Measurements from ENCODE around the gene HMCN1. TPM values are rescaled to one million over a fixed set of nuclear protein-coding genes. Genes with fewer than 3 reads are reported as not detected.

The HMCN1 gene
- total RNA-seq (ENCODE audit: unreplicated experiment) = 22.2 TPM
- long read RNA-seq = 0 reads

DNA sequence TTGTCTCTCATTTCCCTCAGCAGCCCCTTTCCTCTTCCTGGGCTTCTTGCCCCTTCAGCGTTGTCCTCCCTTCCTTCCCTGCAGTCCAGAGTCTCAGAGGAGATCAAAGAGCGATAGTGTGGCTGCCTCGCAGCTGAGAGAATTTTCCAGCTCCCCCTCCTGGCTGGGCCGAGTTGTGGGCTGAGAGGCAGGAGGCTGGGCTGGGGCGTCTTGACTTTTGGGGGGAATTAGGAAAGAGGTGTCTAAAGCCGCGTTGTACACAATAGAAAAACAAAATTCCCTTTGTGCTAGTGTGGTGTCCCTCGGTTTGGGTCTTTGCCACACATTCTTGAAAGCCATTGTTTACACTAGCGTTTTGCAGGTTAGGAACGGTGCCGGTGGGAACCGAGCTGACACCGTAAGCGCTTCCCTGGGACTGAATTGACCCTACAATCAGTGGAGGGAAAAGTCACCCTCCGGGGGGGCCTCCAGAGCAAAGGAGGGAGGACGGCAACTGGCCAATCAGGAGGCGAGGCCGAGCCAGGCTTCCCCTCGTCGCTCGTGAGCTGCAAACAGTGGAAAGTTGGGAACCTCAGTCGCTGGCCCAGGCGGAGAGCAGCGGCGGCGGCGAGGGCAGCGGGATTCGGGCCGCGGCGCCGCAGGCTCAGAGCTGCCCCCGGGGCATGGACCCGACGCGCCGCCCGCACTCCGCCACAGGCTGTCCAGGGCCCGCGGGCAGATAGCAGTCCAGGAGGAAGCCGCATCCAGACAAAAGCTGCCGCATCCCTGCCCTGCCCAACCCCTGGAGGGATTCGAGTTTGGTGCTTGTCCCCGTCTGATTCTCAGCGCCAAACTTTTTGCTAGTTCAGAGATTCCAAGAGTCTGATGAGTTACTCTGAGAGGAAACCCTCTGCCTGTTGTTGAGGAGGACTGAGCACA is at the start of gene HMCN1:
HMCN1 (plus strand) TSS at position 574 of the 918 bp plus-strand sequence. CDS start 389 bp downstream, outside the sequence.
- peaks cover 25% of the 10 kb centered on the region for H3K4me1 Mint-ChIP-seq (ENCODE audit: unreplicated experiment)
- H3K27me3 Mint-ChIP-seq (ENCODE audit: unreplicated experiment) = no peaks in the 10 kb centered on the region
- peak; percentile 69 for DNase-seq (ENCODE audit: low spot score)
- peak within 1 kb of the TSS; percentile 88 for H3K4me3 Mint-ChIP-seq (ENCODE audit: unreplicated experiment)
- TF ChIP-seq, protein P1, sequence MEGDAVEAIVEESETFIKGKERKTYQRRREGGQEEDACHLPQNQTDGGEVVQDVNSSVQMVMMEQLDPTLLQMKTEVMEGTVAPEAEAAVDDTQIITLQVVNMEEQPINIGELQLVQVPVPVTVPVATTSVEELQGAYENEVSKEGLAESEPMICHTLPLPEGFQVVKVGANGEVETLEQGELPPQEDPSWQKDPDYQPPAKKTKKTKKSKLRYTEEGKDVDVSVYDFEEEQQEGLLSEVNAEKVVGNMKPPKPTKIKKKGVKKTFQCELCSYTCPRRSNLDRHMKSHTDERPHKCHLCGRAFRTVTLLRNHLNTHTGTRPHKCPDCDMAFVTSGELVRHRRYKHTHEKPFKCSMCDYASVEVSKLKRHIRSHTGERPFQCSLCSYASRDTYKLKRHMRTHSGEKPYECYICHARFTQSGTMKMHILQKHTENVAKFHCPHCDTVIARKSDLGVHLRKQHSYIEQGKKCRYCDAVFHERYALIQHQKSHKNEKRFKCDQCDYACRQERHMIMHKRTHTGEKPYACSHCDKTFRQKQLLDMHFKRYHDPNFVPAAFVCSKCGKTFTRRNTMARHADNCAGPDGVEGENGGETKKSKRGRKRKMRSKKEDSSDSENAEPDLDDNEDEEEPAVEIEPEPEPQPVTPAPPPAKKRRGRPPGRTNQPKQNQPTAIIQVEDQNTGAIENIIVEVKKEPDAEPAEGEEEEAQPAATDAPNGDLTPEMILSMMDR (IDR thresholded peaks at IDR 0.05; ENCODE audit: unreplicated experiment) = no peak
- H3K27ac Mint-ChIP-seq (ENCODE audit: unreplicated experiment) = peak within 1 kb of the TSS; percentile 90
- H3K9me3 Mint-ChIP-seq (ENCODE audit: unreplicated experiment) = no peaks in the 10 kb centered on the region
- no peaks in the 10 kb centered on the region for H3K36me3 Mint-ChIP-seq (ENCODE audit: low read depth, unreplicated experiment)

DNA sequence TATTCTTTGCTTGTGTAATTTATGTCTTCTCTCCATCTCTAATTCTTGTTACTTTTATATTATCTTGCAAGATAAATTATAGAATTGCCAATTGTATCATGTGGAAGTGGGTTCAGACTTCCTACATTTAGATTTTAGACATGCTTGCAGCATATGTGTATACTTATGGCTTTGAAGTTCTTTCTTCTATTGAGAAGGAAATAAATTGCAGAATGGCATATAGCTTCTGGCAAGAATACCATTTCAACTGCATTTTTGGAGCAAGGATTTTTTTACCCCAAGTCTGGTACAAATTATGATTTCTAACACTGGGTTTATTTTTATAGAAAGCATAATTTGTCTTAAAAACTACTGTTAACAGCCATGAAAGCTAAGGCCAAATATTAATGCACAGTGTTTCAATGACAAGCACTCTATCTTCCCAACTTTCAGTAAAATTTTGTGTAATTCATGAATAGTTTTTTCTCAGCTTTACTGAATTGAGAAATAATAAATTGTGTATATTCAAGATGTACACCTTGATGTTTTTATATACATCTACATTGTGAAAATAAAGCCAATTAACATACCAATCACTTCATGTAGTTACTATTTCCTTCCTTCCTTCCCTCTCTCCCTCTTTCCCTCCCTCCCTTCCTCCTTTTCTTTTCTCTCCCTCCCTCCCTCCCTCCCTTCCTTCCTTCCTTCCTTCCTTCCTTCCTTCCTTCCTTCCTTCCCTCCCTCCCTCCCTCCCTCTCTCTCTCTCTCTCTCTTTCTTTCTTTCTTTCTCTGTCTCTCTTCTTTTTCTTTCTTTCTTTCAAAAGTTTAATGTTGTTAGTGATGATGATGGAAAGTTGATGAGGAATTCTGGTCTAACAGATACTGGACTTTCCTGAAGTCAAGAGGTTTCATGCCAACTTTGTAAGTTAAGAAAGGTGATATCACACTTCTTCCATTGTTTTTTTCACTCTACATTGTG is 47.1 kb upstream of the HMCN1 start:
- Mint-ChIP-seq H3K27me3 (ENCODE audit: unreplicated experiment) (peaks cover 2% of the 10 kb centered on the region), H3K4me3 (ENCODE audit: unreplicated experiment) (no peak overlapping the region), H3K36me3 (ENCODE audit: low read depth, unreplicated experiment) (no peaks in the 10 kb centered on the region), H3K9me3 (ENCODE audit: unreplicated experiment) (no peaks in the 10 kb centered on the region), H3K4me1 (ENCODE audit: unreplicated experiment) (no peaks in the 10 kb centered on the region), H3K27ac (ENCODE audit: unreplicated experiment) (no peak overlapping the region)
- TF ChIP-seq, protein P1 (IDR thresholded peaks at IDR 0.05; ENCODE audit: unreplicated experiment) = no peak
- DNase-seq (ENCODE audit: low spot score) = no peak

DNA sequence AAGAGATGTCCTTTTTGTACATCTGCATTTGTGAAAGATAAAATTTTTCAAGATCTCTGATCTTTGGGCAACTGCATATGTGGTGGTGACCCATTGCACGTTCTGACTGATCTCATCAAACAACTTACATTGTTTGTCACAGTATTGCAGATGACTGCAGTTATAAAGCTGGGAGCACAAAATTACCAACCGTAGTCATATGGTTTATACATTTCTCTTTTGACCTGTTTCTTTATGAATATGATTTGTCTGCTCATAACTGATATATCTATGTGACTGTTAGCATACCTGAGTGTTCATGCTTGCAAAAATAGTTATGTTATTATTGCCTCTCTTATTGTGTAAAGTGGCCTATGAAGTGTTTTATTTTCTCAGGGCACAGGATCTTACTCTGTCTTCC is 43.7 kb upstream of the HMCN1 start:
- H3K4me3 Mint-ChIP-seq (ENCODE audit: unreplicated experiment) = no peak overlapping the region
- no peaks in the 10 kb centered on the region for H3K36me3 Mint-ChIP-seq (ENCODE audit: low read depth, unreplicated experiment)
- H3K27ac Mint-ChIP-seq (ENCODE audit: unreplicated experiment) = no peak overlapping the region
- DNase-seq (ENCODE audit: low spot score) = no peak
- peaks cover 2% of the 10 kb centered on the region for H3K27me3 Mint-ChIP-seq (ENCODE audit: unreplicated experiment)
- TF ChIP-seq, protein P1 (IDR thresholded peaks at IDR 0.05; ENCODE audit: unreplicated experiment) = no peak
- H3K9me3 Mint-ChIP-seq (ENCODE audit: unreplicated experiment) = no peaks in the 10 kb centered on the region
- peaks cover 11% of the 10 kb centered on the region for H3K4me1 Mint-ChIP-seq (ENCODE audit: unreplicated experiment)

DNA sequence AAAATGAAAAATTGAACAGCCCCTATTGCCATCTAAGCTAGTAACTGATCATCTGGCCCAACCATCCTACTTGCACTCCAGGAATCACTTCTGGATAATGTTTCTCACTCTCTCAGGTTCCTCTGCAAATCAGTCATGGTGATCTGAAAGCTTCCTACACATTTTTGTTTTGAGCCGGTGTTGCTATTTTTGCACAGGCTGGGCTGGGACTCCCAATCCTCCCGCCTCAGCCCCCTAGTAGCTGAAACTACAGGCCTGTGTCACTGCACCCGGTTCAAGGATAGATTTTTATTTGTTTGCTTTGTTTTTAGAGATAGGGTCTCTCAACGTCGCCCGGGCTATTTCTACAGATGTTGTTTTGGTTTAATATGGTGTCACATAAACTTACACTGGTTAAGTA is 40.5 kb upstream of the HMCN1 start:
- H3K27ac Mint-ChIP-seq (ENCODE audit: unreplicated experiment) = peak overlapping the region; percentile 76
- H3K9me3 Mint-ChIP-seq (ENCODE audit: unreplicated experiment) = no peaks in the 10 kb centered on the region
- H3K36me3 Mint-ChIP-seq (ENCODE audit: low read depth, unreplicated experiment) = no peaks in the 10 kb centered on the region
- TF ChIP-seq, protein P1 (IDR thresholded peaks at IDR 0.05; ENCODE audit: unreplicated experiment) = no peak
- no peak overlapping the region for H3K4me3 Mint-ChIP-seq (ENCODE audit: unreplicated experiment)
- H3K27me3 Mint-ChIP-seq (ENCODE audit: unreplicated experiment) = peaks cover 2% of the 10 kb centered on the region
- H3K4me1 Mint-ChIP-seq (ENCODE audit: unreplicated experiment) = peaks cover 11% of the 10 kb centered on the region
- DNase-seq (ENCODE audit: low spot score) = no peak

All from endothelial cell (in vitro differentiated cells).